NCI-H524 (cell line): ENCODE data around the gene KRT17.
"Not testable (repeated sequence)": the region's sequence is repeated elsewhere in the genome, so short reads cannot be mapped to it uniquely, and the experiment has no call there.

Experiments used
- DNase-seq, 2 experiments: peaks; one replicate each; lab custom pipeline; 2025; lab: John Stamatoyannopoulos, UW

The KRT17 gene

DNA sequence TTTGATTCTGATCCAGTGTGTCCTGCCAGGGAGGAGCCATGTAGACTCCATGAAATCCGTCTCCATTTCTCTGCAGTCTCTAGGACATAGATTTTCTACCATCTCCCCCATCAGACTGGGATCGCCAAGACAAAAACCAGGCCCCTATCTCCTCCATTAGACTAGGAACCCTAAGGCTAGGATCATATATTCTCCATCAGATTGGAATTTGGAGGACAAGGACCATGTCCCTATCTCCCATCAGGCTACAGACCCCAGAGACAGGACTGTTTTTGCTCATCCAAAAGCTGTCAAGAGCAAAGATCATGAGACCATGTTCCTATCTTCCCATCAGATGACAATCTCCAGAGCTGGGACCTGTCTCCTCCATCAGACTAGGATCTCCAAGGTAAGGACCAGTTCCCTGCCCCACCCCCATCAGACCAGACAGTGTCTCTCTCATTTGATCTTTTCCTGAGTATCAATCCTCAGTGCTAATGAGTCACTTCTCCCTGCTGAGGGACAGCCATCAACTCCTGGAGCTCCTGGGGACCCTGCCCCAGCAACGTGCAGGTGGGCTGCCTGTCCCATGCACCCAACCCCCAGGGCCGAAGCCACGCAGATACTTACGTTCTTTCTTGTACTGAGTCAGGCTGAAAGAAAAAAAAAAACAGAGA lies 4.3 kb downstream of the KRT17 start:
- not testable (repeated sequence) for DNase-seq

DNA sequence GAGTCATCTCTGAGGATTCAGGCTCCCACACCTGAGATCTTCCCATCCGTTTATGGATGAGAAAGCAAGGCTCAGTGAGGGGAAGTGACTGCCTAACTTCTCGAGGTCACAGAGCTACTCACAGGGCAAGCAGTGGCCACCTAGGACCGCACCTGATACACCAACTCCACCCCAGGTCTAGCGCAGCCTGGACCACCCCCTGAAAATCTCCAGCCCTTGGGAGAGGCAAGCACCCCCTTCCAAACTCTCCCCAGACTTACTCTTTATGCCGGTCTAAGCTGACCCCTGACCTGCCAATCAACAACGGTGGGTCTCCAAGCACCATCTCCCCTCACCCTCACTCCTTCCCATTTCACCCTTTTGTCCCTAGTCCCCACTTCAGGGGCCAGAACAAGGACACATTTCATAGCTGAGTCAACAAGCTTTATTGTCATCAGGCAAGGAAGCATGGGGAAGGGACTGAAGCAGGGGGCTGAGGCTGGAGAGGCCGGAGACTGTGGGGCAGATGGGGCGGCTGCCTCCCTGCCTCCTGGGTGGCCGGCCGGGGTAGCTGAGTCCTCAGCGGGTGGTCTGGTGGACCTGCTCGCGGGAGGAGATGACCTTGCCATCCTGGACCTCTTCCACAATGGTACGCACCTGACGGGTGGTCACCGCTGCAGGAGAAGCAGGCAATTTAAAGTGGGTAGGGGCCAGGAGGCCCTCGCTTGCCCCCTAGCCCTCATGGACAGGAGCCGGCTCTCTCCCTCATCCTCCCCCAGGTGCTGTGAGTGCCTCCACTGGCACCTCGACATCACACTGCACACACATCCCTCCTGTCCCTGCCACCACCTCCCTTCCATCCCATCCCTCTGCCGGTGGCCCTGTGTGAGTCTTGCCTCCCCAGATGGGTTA lies 5.1 kb downstream of the KRT17 start:
- no peak for DNase-seq

DNA sequence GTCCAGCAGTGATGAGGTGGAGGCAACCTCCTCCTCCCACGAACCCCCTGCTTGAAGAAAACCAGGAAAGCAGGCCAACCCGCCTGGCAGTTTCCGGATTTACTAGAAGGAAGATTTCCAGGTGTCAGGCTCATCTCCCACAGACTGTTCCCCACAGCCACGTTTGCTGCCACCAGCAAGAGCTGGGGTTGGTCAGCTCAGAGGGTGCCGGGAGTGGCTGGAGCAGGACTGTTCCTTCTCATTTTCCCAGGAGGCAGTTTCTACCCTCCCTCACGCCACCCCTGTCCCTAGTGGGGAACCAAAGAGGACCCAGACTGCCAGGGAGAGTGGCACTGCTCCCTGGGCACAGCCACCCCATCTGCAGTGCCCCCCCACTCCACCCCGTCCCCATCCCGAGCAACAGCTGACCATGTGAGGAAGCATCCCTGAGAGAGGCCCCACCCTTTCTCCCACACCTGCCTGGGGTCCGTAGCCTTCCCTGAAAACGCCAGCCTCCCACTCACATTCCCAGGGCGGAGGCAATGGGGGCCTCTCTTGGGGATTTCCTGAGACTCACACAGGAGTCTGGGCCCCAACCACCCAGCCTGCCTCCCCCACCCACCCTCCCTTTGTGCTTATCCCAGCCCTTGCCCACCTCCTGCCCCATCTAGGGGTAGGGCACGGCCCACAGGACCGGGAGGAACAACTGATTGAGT lies 5.9 kb downstream of the KRT17 start:
- no peak for DNase-seq

DNA sequence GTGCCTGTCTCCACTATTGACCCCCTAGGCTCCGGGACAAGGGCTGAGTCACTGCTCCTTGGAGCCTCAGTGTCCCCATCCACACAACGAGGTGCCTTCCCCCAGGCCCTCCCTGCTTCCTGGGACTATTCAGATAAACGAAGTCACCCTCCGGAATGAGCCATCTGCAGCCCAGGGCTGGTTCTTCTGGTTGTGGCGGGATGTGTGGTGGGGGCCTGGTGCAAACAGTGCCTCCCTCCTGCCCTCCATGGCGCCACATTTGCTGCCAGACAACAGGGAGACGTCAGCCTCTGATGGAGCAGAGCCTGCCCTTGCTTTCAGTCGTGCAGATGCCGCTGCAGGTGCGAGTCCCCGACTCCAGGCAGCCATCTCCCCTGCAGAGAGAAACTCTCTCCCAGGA lies 6.7 kb downstream of the KRT17 start:
- DNase-seq = no peak

DNA sequence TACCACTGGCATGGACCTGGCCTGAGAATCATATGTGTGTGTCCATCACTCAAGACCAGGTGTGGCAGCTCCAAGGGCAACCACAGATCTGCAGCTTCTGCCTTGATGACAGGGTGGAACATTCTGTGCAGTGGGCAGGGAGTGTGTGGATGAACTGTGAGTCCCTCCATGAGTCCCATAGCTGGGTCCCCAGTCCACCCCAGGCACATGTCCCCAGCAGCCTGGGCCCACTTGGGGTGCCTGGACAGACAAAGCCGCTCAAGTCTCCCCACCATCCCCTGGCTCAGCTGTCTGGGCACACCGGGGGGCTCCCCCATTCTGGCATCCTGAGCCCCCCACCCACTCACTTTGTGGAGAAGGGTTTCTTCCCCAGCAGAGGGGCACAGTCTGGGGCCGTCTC lies 7.2 kb downstream of the KRT17 start:
- no peak for DNase-seq

DNA sequence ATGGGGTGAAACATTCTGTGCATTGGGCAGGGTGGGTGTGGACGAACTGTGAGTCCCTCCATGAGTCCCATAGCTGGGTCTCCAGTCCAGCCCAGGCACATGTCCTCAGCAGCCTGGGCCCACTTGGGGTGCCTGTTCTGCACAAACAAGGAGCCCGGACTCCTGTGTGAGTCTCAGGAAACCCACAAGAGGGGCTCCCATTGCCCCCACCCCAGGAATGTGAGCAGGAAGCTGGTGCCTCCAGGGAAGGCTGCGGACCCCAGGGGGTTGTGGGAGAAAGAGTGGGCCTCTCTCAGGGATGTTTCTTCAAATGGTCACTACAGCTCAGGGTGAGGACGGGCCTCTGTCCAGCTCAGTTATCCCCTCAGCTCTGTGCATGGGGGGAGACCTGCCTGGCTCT lies 7.9 kb downstream of the KRT17 start:
- not testable (repeated sequence) for DNase-seq

DNA sequence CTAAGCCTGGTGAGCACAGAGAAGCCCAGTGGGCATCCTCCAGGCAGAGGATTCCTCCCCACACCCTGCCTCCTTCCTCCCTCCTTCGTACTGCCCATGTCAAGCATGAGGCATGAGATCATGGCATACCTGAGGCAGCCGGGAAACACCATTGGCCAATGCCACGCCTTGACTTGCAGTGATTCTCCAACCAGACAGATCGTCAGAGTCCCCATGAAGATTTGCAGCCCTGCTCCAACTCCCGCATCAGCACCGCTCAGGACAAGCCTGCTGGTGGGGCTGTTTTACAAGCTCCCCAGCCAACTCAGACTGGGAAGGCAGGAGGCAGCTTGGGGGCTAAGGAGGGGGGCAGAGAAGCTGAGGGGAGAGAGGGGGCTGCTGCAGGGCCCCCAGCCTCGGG lies 8.9 kb downstream of the KRT17 start:
- DNase-seq = no peak

DNA sequence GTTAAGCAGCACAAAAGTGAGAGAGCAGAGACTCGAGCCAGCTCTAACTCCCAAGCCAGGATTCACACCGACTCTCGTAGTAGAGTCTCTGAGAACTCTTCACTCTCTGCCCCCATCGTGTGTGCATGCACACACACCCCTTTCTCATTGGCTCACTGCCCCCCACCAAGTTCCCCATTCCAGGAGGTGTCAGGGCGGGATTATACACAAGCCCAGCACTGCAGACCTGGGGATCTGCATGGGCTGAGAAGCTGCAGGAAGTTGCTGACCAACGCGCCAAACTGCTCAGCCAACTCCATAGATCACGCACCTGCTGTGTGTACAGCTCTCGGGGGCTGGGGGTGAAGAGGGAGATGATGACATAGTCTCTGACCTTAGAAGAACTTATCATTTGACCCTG lies 9.6 kb downstream of the KRT17 start:
- DNase-seq = not testable (repeated sequence)

DNA sequence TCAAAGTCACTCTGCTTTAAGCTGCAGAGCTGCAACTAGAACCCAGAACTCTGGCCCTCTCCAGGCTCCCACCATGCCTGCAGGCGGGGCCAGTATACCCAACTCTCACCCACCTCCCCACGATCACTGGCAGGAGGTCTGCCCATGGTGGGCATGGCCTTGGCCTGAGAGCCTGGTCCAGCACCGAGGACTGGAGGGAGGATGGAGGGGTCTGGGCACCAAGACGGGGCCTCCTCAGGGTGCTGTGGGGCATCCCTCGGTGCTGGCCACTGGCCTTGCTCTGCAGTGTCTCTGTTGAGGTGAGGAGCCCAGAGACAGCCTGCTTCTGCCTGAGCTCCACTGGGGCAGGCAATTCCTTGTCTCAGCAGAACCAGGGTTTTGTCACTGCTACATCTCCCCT lies 10.3 kb downstream of the KRT17 start:
- DNase-seq = no peak

DNA sequence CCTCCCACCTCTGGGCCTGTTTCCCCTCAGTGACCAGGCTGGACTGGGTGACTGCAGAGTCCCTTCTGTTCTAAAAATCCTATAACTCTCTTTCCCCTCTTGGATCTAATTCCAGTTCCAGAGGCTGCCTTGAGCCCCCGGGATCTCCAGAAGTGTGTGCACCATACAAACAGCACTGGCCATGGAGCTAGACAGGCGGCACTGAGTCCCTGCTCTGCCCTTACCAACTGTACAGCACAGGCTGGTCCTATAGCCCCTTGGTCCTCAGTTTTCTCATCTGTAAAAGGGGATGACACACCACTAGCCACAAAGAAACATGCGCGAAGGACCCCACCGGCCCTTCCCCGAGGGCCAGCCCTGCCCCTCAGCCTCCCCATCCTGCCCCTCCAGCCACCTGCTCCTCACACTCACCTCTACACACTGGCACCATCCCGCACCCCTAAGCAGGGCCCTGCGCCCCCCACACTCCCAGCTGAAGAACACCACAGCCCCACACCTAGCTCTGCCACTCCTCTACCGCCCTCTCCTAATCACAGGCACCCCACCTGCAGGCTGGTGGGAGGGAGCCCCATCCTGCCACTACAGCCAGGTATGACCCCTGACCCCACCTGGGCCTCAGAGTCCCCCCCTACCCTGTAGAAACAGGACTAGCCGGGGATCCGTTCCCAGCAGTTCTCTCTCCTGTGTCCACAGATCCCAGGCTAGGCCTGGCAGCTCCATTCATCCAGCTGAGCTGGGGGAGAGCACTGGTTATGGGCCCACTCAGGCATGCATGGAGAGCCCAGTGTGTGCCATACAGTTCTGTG lies 10.9 kb downstream of the KRT17 start:
- DNase-seq = no peak

DNA sequence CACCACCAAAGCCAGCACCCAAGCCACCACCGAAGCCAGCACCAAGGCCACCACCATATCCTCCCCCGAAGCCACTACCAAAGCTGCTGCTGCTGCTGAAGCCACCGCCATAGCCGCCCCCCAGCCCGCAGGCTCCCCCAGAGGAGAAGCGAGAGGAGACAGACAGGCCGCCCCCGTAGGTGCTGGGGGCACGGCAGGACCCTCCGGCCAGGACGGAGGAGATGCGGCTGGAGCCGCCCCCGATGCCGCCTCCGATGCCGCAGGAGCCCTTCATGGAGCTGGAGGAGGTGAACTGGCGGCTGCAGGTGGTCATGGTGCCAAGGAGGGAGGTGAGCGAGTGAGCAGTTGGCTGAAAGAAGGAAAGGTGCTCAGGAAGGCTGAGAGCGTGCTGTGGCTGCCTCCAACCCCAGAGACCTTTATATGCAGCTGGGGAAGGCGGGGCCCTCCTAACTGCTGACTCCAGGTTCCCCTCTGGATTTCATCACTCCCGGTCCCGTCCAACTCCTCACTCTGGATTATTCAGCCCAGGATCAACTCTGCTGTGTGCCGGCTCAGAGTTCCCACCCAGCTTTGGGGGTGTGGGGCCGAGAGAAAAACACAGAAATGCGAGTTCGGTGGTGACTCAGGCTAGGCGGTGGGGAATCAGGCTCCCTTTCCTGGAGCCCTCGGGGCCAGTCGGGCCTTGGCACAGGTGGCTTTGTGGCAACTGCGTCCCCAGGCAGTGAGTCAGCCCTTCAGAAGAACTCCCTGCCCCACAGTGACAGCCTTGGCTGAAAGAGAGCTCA lies 11.8 kb downstream of the KRT17 start, which contains the start of gene KRT16:
Gene KRT16 (minus strand): TSS at position 392 of the 785 bp plus-strand sequence. CDS start 79 bp downstream, at position 313.
- DNase-seq = not testable (repeated sequence)

DNA sequence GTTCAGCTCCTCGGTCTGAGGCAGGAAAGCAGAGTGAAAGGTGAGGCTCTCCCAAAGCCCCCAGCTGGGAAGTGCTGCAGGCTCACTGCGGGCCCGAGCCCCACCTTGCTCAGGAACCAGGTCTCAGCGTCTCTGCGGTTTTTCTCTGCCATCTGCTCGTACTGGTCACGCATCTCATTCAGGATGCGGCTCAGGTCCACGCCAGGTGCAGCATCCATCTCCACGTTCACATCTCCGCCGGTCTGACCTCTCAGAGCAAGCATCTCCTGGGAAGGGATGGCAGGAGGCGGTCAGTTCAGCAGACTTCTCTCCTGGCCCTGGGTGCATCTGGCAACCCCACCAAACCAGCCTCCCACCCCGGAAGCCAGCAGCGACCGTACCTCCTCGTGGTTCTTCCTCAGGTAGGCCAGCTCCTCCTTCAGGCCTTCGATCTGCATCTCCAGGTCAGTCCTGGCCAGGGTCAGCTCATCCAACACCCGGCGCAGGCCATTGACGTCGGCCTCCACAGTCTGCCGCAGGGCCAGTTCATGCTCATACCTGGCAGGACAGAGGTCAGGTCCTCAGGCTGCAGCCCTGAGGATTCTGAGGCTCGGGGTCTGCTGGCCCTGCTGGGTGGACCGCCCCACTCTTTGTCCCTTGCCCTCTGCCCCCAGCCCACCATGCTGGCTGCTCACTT lies 13.3 kb downstream of the KRT17 start:
- DNase-seq = no peak

DNA sequence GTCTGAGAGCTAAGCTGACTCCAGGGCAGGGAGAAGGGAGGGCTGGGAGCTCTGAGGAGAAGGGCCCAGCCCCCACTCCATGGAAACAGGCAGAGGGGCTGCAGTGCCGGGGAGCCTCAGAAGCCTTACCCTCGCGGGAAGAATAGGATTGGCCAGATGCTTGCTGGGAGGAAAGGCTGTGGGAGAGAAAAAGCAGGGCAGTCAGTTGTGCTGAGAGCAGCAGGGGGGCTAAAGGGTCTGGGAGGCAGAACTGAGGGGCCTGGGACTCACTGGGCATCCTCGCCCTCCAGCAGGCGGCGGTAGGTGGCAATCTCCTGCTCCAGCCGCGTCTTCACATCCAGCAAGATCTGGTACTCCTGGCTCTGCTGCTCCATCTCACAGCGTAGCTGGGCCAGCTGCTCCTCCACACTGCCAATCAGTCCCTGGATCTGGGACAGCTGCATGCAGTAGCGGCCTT lies 14.3 kb downstream of the KRT17 start:
- peak in 1 of 2 experiments; percentile 11 for DNase-seq

DNA sequence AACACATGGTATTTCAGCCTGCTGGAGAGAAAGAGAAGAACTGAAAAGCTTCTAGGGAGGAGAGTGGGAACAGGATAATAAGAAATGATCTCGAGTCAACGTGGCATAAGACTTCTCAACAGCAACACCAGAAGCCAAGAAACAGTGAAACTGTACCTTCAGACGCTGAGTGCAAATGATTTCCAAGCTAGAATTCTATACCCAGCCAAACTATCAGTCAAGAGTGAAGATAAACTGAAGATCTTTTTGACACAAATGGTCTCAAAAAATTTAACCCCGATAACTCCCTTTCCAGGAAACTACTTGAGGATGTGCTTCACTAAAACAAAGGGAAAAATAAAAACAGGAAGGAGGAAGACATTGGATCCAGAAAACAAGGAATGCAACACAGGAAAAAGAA lies 17.4 kb downstream of the KRT17 start:
- not testable (repeated sequence) for DNase-seq

DNA sequence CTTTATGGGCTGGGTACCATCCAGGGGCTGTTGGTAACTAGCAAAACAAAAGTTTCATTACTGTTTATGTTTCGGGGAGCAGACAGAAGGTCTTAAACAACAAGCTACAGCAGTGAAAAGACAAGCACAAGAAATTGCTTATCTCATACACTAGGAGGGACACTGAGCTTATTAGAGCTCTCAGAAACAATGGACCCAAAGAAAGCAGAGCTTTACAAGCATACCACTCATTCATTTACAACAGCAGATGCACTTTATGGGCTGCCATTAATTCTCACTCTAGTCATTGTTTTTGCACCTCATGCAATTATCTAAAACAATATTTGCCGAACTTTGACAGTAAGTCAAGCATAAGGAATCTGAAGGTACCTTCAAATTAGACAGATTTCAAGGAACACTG lies 21.9 kb downstream of the KRT17 start:
- DNase-seq = no peak

DNA sequence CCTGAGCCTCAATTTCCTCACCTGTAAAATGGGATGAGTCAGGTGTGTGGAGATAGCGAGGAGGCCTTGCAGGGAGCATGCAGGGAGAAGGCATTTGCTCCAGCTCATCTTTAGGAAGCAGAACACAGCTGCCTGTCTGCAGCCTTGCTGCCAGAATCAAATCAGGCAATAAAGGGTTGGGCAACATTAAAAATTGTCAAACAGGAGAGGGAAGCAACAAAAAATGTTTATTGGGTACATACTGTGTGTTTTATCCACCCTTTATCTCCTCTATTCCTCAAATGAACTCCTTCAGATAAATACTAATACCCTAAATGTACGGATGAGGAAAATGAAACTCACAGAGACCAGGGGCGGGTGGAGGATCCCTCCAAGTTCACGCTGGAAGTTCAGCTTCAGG lies 24.1 kb downstream of the KRT17 start:
- DNase-seq = no peak

DNA sequence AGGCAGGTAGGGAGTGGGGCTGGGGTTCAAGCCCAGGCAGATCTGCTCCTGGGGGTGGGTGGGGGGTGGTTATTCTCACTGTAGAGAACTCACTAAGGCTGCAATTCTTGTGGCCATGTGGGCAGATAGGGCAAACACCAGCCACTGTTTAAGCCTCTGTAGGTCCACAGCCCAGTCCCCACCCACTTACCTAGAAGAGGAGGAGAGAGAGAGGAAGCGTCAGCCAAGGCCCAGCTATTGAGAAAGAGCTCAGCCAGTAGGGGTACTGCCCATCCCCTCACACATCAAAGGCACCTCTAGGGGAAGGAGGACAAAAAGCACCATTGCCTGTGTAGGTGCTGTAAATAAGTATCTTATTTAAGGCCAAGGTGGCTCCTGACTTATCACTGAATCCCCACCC lies 24.7 kb downstream of the KRT17 start:
- no peak for DNase-seq

DNA sequence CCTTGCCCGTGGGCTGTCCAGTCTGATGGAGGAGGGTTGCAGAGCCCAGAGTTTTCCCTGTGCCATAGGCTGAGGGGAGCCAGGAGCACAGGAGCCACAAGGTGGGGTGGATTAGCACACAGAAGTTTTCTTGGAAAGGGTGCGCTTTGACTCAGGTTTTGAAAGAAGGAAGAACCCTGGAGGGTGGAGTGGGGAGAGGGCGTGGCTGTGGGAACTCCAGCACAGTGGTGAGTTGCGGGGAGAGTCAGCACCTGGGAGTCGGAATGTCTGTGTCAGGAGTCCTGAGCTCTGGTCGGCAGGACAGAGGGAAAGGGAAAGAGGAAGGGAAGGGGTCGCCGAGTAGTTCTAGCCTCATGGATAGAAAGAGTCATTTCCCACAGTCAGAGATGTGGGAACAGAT lies 28.8 kb downstream of the KRT17 start:
- no peak for DNase-seq

DNA sequence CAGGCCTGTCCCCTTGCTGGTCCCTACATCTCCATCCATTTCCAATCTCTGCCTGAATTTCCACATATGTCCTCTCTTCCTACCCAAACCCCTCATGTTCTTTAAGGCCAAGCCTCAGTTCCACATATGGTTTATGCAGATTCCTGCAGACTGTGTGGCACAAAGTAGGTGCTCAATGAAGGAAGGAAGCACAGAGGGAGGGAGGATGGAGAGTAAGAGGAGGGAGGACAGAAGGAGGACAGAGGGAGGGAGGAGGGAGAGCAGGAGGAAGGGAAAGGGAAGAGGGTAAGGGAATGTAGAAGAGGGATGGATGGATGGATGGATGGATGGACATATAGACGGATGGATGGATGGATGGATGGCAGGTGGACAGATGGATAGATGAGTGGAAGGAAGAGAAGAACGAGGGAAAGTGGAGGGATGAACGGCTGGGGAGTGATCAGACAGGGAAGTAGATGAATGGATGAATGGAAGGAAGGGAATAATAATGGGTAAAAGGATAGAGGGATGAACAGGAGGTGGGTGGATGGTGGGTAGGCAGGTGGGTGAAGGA lies 29.9 kb downstream of the KRT17 start:
- DNase-seq = no peak
